ENCODE results near the gene COPS2.
"Not testable (repeated sequence)": the region's sequence is repeated elsewhere in the genome, so short reads cannot be mapped to it uniquely, and the experiment has no call there.

COPS2 gene

GRCh38 chr15:49155110-49155833 lies at the start of gene COPS2:
COPS2 (minus strand) TSS chr15:49155599; CDS start chr15:49155578, 21 bp downstream.
- DNase-seq = peak; percentile 95 to 97

GRCh38 chr15:49200347-49200746 lies 44.9 kb upstream of the COPS2 start:
- DNase-seq = no peak

- DNase-seq = no peak
Observed at GRCh38 chr15:49199666-49200065, 44.3 kb upstream of the COPS2 start.

- no peak for DNase-seq
Observed at GRCh38 chr15:49196856-49197255, 41.5 kb upstream of the COPS2 start.

- DNase-seq = no peak
Observed at GRCh38 chr15:49191892-49192291, 36.5 kb upstream of the COPS2 start.

GRCh38 chr15:49190586-49190985 lies 35.2 kb upstream of the COPS2 start:
- DNase-seq = no peak

GRCh38 chr15:49189631-49190030 lies 34.2 kb upstream of the COPS2 start:
- DNase-seq = no peak

- no peak for DNase-seq
Observed at GRCh38 chr15:49188933-49189332, 33.5 kb upstream of the COPS2 start.

- no peak for DNase-seq
Observed at GRCh38 chr15:49187549-49188245, 32.3 kb upstream of the COPS2 start.

GRCh38 chr15:49185473-49185872 lies 30.1 kb upstream of the COPS2 start:
- DNase-seq = no peak

GRCh38 chr15:49183741-49184140 lies 28.3 kb upstream of the COPS2 start:
- not testable (repeated sequence) for DNase-seq

- no peak for DNase-seq
Observed at GRCh38 chr15:49182128-49182527, 26.7 kb upstream of the COPS2 start.

- no peak for DNase-seq
Observed at GRCh38 chr15:49179433-49180190, 24.2 kb upstream of the COPS2 start.

GRCh38 chr15:49178497-49178896 lies 23.1 kb upstream of the COPS2 start:
- no peak for DNase-seq

GRCh38 chr15:49175582-49176397 lies 20.4 kb upstream of the COPS2 start:
- DNase-seq = not testable (repeated sequence)

GRCh38 chr15:49174902-49175301 lies 19.5 kb upstream of the COPS2 start:
- no peak for DNase-seq

- no peak for DNase-seq
Observed at GRCh38 chr15:49171790-49172189, 16.4 kb upstream of the COPS2 start.

- peak; percentile 34 to 65 for DNase-seq
Observed at GRCh38 chr15:49169880-49170597, 14.6 kb upstream of the COPS2 start, which contains the start of gene GALK2. GALK2 (plus strand) TSS chr15:49170247; CDS start chr15:49170323, 76 bp downstream.

- no peak for DNase-seq
Observed at GRCh38 chr15:49168016-49168415, 12.6 kb upstream of the COPS2 start.

- no peak for DNase-seq
Observed at GRCh38 chr15:49164865-49165264, 9.5 kb upstream of the COPS2 start.

GRCh38 chr15:49163678-49164077 lies 8.3 kb upstream of the COPS2 start:
- no peak for DNase-seq
